ENCODE data around the gene TUT7.

TUT7 gene

GRCh38 chr9:86256653-86257052 is 97.6 kb downstream of the TUT7 start:
- no peak for DNase-seq (ENCODE audit: low read depth in 2 of 2)

GRCh38 chr9:86253577-86253976 is 100.6 kb downstream of the TUT7 start:
- no peak for DNase-seq (ENCODE audit: low read depth in 2 of 2)

DNA sequence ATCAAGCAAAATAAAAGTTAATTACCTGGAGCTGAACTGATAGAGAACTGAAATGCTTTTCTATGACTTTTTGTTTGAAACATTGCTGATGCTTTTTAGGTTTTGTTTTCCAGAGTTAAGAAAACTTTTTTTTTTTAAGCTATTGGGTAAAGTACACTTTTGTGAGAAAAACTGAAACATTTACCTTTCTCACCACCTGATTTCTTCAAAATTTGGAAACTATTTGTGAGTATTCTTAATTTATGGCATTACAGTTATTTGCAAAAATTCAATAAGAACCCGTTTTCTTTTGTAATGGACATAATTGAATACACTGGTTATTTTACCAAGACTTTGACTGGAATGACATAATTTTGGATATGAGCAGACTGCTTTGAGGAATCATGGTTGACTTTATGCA is 101.3 kb downstream of the TUT7 start:
- no peak for DNase-seq (ENCODE audit: low read depth in 2 of 2)

- no peak for DNase-seq (ENCODE audit: low read depth in 2 of 2)
Measured at GRCh38 chr9:86250123-86250522, 104.1 kb downstream of the TUT7 start.

DNA sequence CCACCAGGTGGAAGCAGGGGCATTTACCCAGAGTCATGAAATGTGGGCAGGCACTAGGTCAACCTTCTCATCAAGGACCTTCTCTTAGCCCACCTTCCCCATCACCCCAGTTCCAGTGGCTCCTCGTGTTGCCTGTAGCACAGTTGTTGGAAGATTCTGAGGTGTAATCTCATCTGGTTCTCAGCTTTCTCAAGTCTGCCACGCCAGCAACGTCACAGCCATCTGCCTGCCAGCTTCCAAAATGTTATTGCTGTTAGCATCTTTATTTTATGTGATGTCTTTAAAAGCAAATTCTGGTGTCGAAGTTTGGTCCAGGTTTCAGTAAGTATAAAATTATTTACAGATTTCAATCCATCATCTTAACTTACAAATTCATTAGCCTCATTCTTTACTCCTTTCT is 105.5 kb downstream of the TUT7 start:
- DNase-seq (ENCODE audit: low read depth in 2 of 2) = no peak

DNA sequence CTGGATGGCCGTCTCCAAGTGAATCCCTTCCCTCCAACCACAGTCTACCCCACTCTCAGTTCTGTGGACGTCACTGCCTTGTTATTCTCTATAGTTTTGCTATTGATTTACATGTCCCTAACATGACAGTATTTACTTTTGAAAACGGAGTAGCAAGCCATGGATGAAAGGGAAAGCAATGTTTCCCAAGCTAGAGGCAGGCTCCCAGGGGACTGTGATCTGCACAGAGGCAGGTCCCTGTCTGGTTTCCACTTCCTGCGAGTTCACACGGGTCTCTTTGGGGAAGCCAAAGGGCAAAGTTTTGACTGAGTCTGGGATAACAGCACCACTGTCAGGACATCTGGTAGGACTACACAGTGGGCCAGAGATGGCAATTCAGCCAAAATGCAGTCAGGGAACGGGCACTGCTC is 107.5 kb downstream of the TUT7 start:
- DNase-seq (ENCODE audit: low read depth in 2 of 2) = no peak

- no peak for DNase-seq (ENCODE audit: low read depth in 2 of 2)
Measured at GRCh38 chr9:86242071-86242470, 112.1 kb downstream of the TUT7 start.

DNA sequence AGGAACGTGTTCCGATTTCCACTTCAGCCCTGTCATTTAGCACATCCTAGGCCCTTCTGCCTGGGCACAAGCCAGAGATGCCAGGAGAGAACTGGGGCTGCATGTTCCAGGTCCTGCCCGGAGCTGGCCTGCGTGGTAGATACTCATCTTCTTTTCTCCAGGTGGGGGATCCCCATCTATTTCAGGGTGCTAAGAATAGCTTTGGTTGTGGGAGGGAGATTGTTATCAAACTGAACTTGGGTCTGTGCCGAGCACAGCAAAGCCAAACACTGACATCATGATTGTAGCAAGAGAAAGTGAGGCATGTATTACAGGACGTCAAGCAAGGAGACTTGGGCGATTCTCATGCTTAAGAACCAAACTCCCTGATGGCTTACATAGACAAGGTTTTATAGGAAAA is 113.0 kb downstream of the TUT7 start:
- DNase-seq (ENCODE audit: low read depth in 2 of 2) = no peak

DNA sequence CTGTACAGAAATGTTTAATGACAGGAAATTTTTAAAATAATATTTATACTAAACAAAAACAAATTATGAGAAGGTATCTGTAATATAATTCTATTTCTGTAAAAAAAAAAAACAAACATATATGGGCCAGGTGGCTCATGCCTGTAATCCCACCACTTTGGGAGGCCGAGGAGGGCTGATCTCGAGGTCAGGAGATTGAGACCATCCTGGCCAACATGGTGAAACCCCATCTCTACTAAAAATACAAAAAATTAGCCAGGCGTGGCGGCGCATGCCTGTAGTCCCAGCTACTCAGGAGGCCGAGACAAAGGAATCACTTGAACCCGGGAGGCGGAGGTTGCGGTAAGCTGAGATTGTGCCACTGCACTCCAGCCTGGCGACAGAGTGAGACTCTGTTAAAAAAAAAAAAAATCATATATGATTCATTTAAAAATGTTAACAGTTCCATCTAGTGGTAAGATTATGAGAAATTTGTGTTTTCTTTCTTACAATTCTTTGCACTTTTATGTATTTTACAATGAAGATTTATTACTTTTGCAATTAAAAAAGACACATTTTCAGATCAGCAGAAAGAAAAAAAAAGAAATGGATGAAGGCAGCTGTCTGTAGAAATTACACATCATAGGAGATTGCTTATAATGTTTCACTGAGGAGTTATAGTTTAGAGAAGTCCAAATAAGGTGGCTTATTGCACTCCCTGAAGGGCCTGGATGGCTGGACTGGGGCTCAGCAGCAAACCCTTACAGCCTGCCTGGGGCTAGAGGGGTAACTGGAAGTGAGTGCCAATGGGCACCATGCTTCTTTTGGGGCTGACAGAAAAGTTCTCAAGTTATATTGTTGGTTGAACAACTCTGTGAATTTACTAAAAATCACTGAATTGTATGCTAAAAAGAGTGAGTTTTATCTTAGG is 115.1 kb downstream of the TUT7 start:
- DNase-seq (ENCODE audit: low read depth in 2 of 2) = no peak

Data from fibroblast of skin of left quadriceps (primary cell).